SU-DHL-6 (cell line): ENCODE measurements around the gene C5AR1.

Experiments used
- EZH2phosphoT487 ChIP-seq: fragments of 200-600 bp; sonication (generic), shearing (Covaris generic); conservative IDR thresholded peaks from 2 replicates; pipeline ENCODE4 v1.6.1; 2018; ENCODE audit warnings: mild to moderate bottlenecking, antibody characterized with exemption, low read length, moderate library complexity, mixed read lengths
- TF ChIP-seq, protein P1 (sequence below): fragments of 200-600 bp; sonication (generic); IDR thresholded peaks from one replicate; pipeline ENCODE4 v1.5.1; 2017; ENCODE audit warnings: antibody characterized with exemption, mild to moderate bottlenecking, low read length, moderate library complexity; ENCODE audit not compliant: insufficient read depth, poor library complexity, severe bottlenecking

DNA sequence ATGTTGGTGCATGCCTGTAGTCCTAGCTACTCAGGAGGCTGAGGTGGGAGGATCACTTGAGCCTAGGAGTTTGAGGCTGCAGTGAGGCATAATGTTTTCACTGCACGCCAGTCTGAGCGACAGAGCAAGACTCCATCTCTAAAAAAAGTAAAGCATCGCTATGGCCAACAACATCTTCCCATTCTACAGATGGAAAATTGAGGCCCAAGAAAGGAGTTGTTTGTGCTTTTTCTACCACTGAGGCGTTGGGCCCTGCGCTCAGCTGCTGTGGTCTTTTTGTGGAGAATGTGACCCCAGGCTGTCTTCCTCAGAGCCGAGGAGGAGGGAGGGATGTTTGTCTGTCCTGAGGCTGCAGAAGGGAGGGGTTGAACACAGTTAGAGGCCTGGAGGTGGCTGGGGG, 21.8 kb downstream of the C5AR1 start:
- TF ChIP-seq, protein P1, sequence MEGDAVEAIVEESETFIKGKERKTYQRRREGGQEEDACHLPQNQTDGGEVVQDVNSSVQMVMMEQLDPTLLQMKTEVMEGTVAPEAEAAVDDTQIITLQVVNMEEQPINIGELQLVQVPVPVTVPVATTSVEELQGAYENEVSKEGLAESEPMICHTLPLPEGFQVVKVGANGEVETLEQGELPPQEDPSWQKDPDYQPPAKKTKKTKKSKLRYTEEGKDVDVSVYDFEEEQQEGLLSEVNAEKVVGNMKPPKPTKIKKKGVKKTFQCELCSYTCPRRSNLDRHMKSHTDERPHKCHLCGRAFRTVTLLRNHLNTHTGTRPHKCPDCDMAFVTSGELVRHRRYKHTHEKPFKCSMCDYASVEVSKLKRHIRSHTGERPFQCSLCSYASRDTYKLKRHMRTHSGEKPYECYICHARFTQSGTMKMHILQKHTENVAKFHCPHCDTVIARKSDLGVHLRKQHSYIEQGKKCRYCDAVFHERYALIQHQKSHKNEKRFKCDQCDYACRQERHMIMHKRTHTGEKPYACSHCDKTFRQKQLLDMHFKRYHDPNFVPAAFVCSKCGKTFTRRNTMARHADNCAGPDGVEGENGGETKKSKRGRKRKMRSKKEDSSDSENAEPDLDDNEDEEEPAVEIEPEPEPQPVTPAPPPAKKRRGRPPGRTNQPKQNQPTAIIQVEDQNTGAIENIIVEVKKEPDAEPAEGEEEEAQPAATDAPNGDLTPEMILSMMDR: no peak
- no peak for TF ChIP-seq EZH2phosphoT487
